GM10266 (cell line): ENCODE data around the gene LEFTY1.

Experiments
- DNase-seq: peaks from one replicate; pipeline ENCODE4 v3.0.0; 2012; ENCODE audit errors: extremely low spot score
- CTCF ChIP-seq: IDR thresholded peaks from 2 replicates; pipeline ENCODE4 v1.5.1; 2012; ENCODE audit warnings: mild to moderate bottlenecking, low read depth; ENCODE audit not compliant: control insufficient read depth, insufficient read depth; ENCODE audit errors: missing control alignments

The LEFTY1 gene

GRCh38 chr1:225914391-225914790 is 25.4 kb upstream of the LEFTY1 start:
- TF ChIP-seq CTCF: no peak
- DNase-seq: no peak

- peak; percentile 83 for TF ChIP-seq CTCF
- peak; percentile 81 for DNase-seq
Measured at GRCh38 chr1:225911191-225912130, 22.5 kb upstream of the LEFTY1 start.

DNA sequence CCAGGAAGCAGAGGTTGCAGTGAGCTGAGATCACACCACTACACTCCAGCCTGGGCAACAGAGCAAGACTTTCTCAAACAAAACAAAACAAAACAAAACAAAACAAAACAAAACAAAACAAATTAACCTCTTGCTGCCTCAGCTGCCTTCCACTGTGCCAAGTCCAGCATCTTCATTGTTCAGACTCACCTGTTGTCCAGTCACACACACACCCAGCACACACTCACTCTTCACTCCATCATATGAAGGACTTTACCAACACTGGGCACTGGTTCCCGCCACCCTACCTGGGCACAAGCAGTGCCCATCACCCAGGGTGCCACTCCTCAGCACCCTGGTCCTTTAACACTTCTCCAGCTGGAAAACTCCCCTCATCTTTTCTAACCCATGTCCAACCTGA is 20.5 kb upstream of the LEFTY1 start:
- no peak for TF ChIP-seq CTCF
- no peak for DNase-seq

DNA sequence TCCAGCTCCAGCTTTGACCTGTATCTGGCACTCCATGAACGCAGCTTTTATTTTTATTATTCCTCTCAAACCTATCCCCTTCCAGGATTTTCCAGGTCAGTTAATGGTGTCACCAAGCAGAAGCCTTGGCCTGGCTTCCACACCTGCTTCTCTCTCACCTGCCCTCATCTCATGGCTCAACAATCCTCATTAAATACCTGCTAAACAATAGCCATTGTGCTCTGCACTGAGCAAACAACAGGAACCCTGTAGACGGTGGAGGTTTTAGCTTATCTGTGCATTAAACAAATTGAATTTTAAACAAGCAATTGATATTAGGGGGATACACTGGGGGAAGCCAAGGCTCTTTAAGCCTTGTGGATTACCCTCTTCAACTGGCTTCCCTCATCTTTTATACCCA is 19.8 kb upstream of the LEFTY1 start:
- DNase-seq: no peak
- TF ChIP-seq CTCF: no peak

- TF ChIP-seq CTCF: no peak
- no peak for DNase-seq
Measured at GRCh38 chr1:225908013-225908640, 19.2 kb upstream of the LEFTY1 start.

DNA sequence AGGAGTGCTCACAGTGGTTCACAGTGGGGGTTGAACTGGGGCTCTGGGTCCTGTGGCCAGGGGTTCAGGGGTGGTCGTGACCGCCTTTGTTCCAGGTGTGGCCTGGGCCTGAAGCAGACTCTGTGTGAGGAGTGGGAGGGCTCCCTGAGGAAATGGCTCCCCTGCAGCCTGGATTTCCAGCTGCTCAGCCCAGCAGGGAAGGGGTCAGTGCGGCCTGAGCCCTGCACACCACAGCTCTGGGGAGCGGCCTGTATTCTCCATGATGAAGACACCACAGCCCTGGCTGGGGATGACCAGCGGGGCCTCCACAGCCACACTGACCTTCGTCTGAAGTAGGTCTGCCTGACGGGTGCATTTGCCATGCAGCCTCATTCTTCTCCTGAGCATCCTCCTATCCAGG is 18.4 kb upstream of the LEFTY1 start:
- DNase-seq: no peak
- TF ChIP-seq CTCF: no peak

- TF ChIP-seq CTCF: no peak
- no peak for DNase-seq
Measured at GRCh38 chr1:225906467-225906866, 17.5 kb upstream of the LEFTY1 start.
